PC-9 (cell line): Measurements from ENCODE around the gene UBA1.

Source experiments
- EZH2 ChIP-seq: fragments of 200-600 bp; sonication (generic); IDR thresholded peaks from 2 replicates; pipeline ENCODE4 v1.8.0; 2017; ENCODE audit warnings: antibody characterized with exemption, low read depth
- TF ChIP-seq, protein P1 (sequence below): fragments of 200-600 bp; sonication (generic); conservative IDR thresholded peaks from 2 replicates; pipeline ENCODE4 v1.6.1; 2017; ENCODE audit warnings: mixed run types, antibody characterized with exemption, mild to moderate bottlenecking, moderate library complexity

DNA sequence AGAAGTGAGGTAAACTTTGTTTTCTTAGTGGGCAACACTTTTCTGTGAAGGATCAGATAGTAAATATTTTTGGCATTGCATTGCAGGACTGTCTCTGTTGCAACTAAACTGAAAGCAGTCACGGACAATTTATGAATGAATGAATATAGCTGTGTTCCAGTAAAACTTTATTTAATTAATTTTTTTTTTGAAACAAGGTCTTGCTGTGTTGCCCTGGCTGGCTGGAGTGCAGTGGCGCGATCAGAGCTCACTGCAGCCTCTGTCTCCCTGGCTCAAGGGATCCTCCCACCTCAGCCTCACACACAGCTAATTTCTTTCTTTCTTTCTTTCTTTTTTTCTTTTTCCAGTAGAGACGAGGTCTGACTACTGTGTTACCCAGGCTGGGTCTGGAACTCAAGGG, 32.8 kb upstream of the UBA1 start:
- TF ChIP-seq EZH2: no peak
- TF ChIP-seq, protein P1, sequence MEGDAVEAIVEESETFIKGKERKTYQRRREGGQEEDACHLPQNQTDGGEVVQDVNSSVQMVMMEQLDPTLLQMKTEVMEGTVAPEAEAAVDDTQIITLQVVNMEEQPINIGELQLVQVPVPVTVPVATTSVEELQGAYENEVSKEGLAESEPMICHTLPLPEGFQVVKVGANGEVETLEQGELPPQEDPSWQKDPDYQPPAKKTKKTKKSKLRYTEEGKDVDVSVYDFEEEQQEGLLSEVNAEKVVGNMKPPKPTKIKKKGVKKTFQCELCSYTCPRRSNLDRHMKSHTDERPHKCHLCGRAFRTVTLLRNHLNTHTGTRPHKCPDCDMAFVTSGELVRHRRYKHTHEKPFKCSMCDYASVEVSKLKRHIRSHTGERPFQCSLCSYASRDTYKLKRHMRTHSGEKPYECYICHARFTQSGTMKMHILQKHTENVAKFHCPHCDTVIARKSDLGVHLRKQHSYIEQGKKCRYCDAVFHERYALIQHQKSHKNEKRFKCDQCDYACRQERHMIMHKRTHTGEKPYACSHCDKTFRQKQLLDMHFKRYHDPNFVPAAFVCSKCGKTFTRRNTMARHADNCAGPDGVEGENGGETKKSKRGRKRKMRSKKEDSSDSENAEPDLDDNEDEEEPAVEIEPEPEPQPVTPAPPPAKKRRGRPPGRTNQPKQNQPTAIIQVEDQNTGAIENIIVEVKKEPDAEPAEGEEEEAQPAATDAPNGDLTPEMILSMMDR: no peak
